NB4 (cell line): ENCODE results near the gene PPME1.

Experiments
- DNase-seq: peaks from one replicate; pipeline ENCODE4 v3.0.0; 2010; ENCODE audit warnings: low read depth
- H3K4me3 ChIP-seq: one replicate; pipeline ENCODE4 v1.5.1; 2011; ENCODE audit warnings: mild to moderate bottlenecking, low read depth, low read length, moderate library complexity
- MAX ChIP-seq: IDR thresholded peaks from 2 replicates; pipeline ENCODE4 v1.6.1; 2011; ENCODE audit warnings: low read depth, low read length
- MYC ChIP-seq: IDR thresholded peaks from 2 replicates; pipeline ENCODE4 v1.6.1; 2011; ENCODE audit warnings: low read depth, low read length
- POLR2A ChIP-seq: IDR thresholded peaks from 2 replicates; pipeline ENCODE4 v1.6.1; 2011; ENCODE audit warnings: mild to moderate bottlenecking; ENCODE audit not compliant: insufficient read length; ENCODE audit errors: extremely low read depth
- TF ChIP-seq, protein P1 (sequence below): IDR thresholded peaks from one replicate; pipeline ENCODE4 v1.5.1; 2012; ENCODE audit warnings: low read depth, low read length

The PPME1 gene

DNA sequence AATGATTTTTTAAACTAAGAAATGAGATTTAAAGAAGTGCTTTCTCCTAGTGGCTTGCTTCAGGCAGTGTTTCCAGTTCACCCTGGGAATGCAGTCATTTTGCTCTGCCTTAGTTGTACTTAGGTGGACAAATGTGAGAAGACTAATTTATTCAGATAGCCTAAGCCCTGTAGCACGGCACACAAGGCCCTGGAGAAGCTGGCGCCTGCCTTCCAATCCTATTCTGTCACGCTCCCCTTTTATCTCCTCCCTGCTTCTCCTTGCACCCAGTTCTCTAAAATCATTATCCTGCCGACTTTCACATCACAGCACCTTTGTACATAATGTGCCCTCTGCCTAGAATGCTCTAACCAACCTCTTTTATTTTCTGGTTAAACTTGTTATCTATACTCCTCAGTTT lies 64.0 kb downstream of the PPME1 start:
- no peak for DNase-seq
- no peak overlapping the region for H3K4me3 ChIP-seq
- TF ChIP-seq MAX, result no peak
- TF ChIP-seq POLR2A, result no peak
- no peak for TF ChIP-seq MYC
- TF ChIP-seq, protein P1, sequence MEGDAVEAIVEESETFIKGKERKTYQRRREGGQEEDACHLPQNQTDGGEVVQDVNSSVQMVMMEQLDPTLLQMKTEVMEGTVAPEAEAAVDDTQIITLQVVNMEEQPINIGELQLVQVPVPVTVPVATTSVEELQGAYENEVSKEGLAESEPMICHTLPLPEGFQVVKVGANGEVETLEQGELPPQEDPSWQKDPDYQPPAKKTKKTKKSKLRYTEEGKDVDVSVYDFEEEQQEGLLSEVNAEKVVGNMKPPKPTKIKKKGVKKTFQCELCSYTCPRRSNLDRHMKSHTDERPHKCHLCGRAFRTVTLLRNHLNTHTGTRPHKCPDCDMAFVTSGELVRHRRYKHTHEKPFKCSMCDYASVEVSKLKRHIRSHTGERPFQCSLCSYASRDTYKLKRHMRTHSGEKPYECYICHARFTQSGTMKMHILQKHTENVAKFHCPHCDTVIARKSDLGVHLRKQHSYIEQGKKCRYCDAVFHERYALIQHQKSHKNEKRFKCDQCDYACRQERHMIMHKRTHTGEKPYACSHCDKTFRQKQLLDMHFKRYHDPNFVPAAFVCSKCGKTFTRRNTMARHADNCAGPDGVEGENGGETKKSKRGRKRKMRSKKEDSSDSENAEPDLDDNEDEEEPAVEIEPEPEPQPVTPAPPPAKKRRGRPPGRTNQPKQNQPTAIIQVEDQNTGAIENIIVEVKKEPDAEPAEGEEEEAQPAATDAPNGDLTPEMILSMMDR, result no peak

DNA sequence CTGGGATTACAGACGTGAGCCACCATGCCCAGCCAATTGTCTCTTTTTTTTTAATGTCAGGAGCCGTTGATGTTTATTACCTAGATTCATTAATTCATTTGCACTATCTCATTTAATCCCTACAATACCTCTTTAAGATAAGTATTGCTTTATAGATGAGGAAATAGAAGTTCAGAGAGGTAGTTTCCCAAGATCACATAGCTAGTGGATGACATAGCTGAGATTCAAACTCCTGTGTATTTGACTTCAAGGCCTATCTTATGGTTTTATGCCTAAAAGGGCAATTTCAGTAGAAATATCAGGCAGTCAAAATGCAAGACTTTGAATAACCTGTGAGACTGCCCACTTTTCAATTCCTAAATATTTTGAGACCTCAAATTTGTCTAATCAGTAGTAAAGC lies 66.5 kb downstream of the PPME1 start:
- H3K4me3 ChIP-seq, result no peak overlapping the region
- no peak for DNase-seq
- TF ChIP-seq MAX (no peak), MYC (no peak), POLR2A (no peak)
- TF ChIP-seq, protein P1, result no peak

DNA sequence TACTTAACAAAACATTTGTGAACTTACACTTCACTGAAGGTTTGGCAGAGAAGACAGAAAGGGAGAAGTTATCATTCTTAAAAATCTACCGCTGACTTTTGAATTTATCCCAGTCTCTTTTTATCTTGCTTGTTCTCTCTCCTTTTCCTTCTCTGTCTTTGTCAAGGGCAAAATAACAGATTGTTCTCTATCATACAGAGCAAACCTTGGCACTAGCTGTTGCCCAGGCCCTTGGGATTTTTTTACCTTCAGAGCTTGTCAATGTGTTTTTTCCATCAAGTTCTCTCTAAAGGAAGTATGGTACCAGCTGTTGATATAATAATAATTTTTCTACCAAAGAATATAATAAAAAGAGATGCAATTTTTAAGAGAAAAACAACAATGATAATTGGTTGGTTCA lies 67.2 kb downstream of the PPME1 start:
- TF ChIP-seq MAX (no peak), MYC (no peak), POLR2A (no peak)
- TF ChIP-seq, protein P1, result no peak
- H3K4me3 ChIP-seq, result no peak overlapping the region
- no peak for DNase-seq

- DNase-seq, result no peak
- no peak overlapping the region for H3K4me3 ChIP-seq
- TF ChIP-seq POLR2A (no peak), MYC (no peak), MAX (no peak)
- TF ChIP-seq, protein P1, result no peak
Measured at GRCh38 chr11:74248469-74248868, 77.4 kb downstream of the PPME1 start.

DNA sequence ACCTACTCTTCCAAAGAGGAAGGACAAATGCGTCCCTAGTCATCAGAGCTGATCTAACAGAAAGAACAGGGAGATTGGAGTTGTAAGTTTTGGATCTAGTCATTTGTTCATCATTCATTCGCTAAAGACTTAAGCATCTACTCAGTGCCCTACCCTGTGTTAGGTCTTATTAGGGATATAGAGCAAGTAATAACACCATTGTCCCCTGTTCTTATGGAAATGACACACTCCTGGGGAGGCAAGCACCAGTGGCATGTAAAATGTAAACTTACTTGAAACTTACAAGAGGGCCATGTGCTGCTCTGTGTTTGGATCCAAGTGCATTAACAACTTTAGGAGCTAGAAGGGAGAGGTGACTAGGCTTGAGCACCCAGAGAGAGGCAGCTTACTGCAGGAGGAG lies 78.4 kb downstream of the PPME1 start:
- no peak overlapping the region for H3K4me3 ChIP-seq
- TF ChIP-seq POLR2A (no peak), MYC (no peak), MAX (no peak)
- TF ChIP-seq, protein P1, result no peak
- DNase-seq, result no peak

DNA sequence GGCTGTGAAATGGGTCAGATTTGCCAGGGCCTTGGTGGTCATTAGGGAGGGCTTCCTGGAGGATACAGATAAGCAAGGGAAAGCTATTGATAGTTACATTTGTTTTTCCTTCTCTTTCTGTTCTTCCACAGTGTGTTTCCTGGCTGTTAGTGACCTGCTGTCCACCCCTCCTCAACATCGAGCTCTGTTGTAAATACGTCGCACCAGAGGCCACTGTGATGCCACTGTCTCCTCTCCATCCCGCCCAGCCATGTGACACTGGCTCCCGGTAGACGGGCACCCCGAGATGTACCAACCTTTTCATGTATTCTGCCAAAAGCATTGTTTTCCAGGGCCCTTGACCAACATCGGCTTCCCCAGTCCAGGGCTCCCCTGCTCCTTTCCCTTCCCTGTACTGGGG lies 82.3 kb downstream of the PPME1 start:
- H3K4me3 ChIP-seq, result no peak overlapping the region
- TF ChIP-seq, protein P1, result no peak
- TF ChIP-seq POLR2A (no peak), MYC (no peak), MAX (no peak)
- no peak for DNase-seq
